H9 (cell line): ENCODE results near the gene RASL12. TPM values are rescaled to one million over a fixed set of nuclear protein-coding genes. Genes with fewer than 3 reads are reported as not detected.

Experiments used
- DNase-seq: peaks from one replicate; pipeline ENCODE4 v3.0.0-alpha.2; 2017
- H2AFZ ChIP-seq: one replicate; pipeline ENCODE4 v1.6.1; 2013; ENCODE audit warnings: mild to moderate bottlenecking, low read length, control low read depth, moderate library complexity
- H2AK5ac ChIP-seq: 2 replicates; pipeline ENCODE4 v1.6.1; 2013; ENCODE audit warnings: low read length, control low read depth, mixed read lengths; ENCODE audit not compliant: insufficient read length
- H2BK120ac ChIP-seq: one replicate; pipeline ENCODE4 v1.6.1; 2013; ENCODE audit warnings: low read depth, mild to moderate bottlenecking, low read length, control low read depth, inconsistent platforms; ENCODE audit not compliant: poor library complexity, severe bottlenecking
- H2BK12ac ChIP-seq: 2 replicates; pipeline ENCODE4 v1.6.1; 2013; ENCODE audit warnings: low read length, control low read depth, mixed read lengths, low read depth; ENCODE audit not compliant: insufficient read length
- H2BK15ac ChIP-seq: 2 replicates; pipeline ENCODE4 v1.6.1; 2013; ENCODE audit warnings: low read depth, low read length, control low read depth
- H2BK20ac ChIP-seq: one replicate; pipeline ENCODE4 v1.6.1; 2013; ENCODE audit warnings: low read depth, mild to moderate bottlenecking, low read length, control low read depth, inconsistent platforms; ENCODE audit not compliant: poor library complexity, severe bottlenecking
- H2BK5ac ChIP-seq: 2 replicates; pipeline ENCODE4 v1.6.1; 2013; ENCODE audit warnings: low read length, control low read depth, mixed read lengths; ENCODE audit not compliant: insufficient read length
- H3K14ac ChIP-seq: 2 replicates; pipeline ENCODE4 v1.6.1; 2013; ENCODE audit warnings: low read length, control low read depth; ENCODE audit not compliant: insufficient read depth
- H3K18ac ChIP-seq: 2 replicates; pipeline ENCODE4 v1.6.1; 2013; ENCODE audit warnings: low read depth, mild to moderate bottlenecking, mixed read lengths, low read length, control low read depth; ENCODE audit not compliant: insufficient read length
- H3K23ac ChIP-seq: 2 replicates; pipeline ENCODE4 v1.6.1; 2013; ENCODE audit warnings: low read length, control low read depth, mixed read lengths, low read depth; ENCODE audit not compliant: insufficient read length
- H3K23me2 ChIP-seq: 2 replicates; pipeline ENCODE4 v1.6.1; 2013; ENCODE audit warnings: low read depth, mild to moderate bottlenecking, mixed read lengths, low read length, control low read depth; ENCODE audit not compliant: insufficient read length, poor library complexity, severe bottlenecking
- H3K27ac ChIP-seq: 2 replicates; pipeline ENCODE4 v1.5.1; 2013; ENCODE audit warnings: low read length, control low read depth, mixed read lengths, low read depth; ENCODE audit not compliant: insufficient read length
- H3K27me3 ChIP-seq: 2 replicates; pipeline ENCODE4 v1.6.1; 2013; ENCODE audit warnings: low read length, control low read depth, inconsistent platforms; ENCODE audit not compliant: insufficient read depth
- H3K4ac ChIP-seq: 2 replicates; pipeline ENCODE4 v1.6.1; 2013; ENCODE audit warnings: low read depth, mild to moderate bottlenecking, control low read depth, inconsistent platforms, low read length, moderate library complexity
- H3K4me1 ChIP-seq: 2 replicates; pipeline ENCODE4 v1.6.1; 2013; ENCODE audit warnings: low read length, control low read depth, inconsistent platforms; ENCODE audit not compliant: insufficient read depth
- H3K4me2 ChIP-seq: 2 replicates; pipeline ENCODE4 v1.6.1; 2013; ENCODE audit warnings: low read length, control low read depth, mixed read lengths; ENCODE audit not compliant: insufficient read length, insufficient read depth
- H3K56ac ChIP-seq: 2 replicates; pipeline ENCODE4 v1.6.1; 2013; ENCODE audit warnings: low read depth, mild to moderate bottlenecking, mixed read lengths, low read length, control low read depth; ENCODE audit not compliant: insufficient read length
- H3K79me1 ChIP-seq: 2 replicates; pipeline ENCODE4 v1.6.1; 2013; ENCODE audit warnings: low read depth, mild to moderate bottlenecking, moderate library complexity, low read length, control low read depth, inconsistent platforms; ENCODE audit not compliant: insufficient read depth, poor library complexity, severe bottlenecking
- H3K79me2 ChIP-seq: 2 replicates; pipeline ENCODE4 v1.6.1; 2013; ENCODE audit warnings: low read length, control low read depth, inconsistent platforms; ENCODE audit not compliant: insufficient read depth
- H3K9ac ChIP-seq: 2 replicates; pipeline ENCODE4 v1.6.1; 2013; ENCODE audit warnings: low read length, control low read depth, mixed read lengths; ENCODE audit not compliant: insufficient read length; ENCODE audit errors: extremely low read depth
- H3K9me3 ChIP-seq: one replicate; pipeline ENCODE4 v1.6.1; 2013; ENCODE audit warnings: low read depth, low read length, inconsistent platforms; ENCODE audit not compliant: control insufficient read depth
- H3T11ph ChIP-seq: one replicate; pipeline ENCODE4 v1.6.1; 2013; ENCODE audit warnings: mild to moderate bottlenecking, low read length, control low read depth, inconsistent platforms
- H4K20me1 ChIP-seq: one replicate; pipeline ENCODE4 v1.6.1; 2013; ENCODE audit not compliant: control insufficient read depth, insufficient read length, insufficient read depth
- H4K5ac ChIP-seq: 2 replicates; pipeline ENCODE4 v1.6.1; 2013; ENCODE audit warnings: low read depth, mild to moderate bottlenecking, mixed read lengths, low read length, control low read depth; ENCODE audit not compliant: insufficient read length
- H4K8ac ChIP-seq: replicated peaks from 2 replicates; pipeline ENCODE4 v1.6.1; 2013; ENCODE audit warnings: low read length, control low read depth, mixed read lengths, low read depth; ENCODE audit not compliant: insufficient read length
- H4K91ac ChIP-seq: 2 replicates; pipeline ENCODE4 v1.6.1; 2013; ENCODE audit warnings: low read depth, mild to moderate bottlenecking, moderate library complexity, mixed read lengths, low read length, control low read depth; ENCODE audit not compliant: insufficient read length
- H3K27ac Mint-ChIP-seq, 3 experiments: 2 replicates in 2 of 3; 3 replicates in 1 of 3; pipeline ENCODE4 v1.8.0; 2020 to 2021; ENCODE audit warnings: mixed read lengths in 3 of 3, mild to moderate bottlenecking in 1 of 3, moderate library complexity in 1 of 3
- H3K27me3 Mint-ChIP-seq: 2 replicates; pipeline ENCODE4 v1.8.0; 2021; ENCODE audit warnings: low read depth, mild to moderate bottlenecking, moderate library complexity, mixed read lengths
- H3K36me3 Mint-ChIP-seq, 3 experiments: 2 replicates in 2 of 3; 3 replicates in 1 of 3; pipeline ENCODE4 v1.8.0; 2020 to 2021; ENCODE audit warnings: low read depth in 3 of 3, mixed read lengths in 3 of 3; ENCODE audit not compliant: insufficient read depth in 1 of 3
- H3K4me1 Mint-ChIP-seq, 2 experiments: 2 replicates each; pipeline ENCODE4 v1.8.0; 2020; ENCODE audit warnings: mixed read lengths in 2 of 2
- H3K4me3 Mint-ChIP-seq, 2 experiments: 2 replicates in 1 of 2; 3 replicates in 1 of 2; pipeline ENCODE4 v1.8.0; 2020 to 2021; ENCODE audit warnings: mild to moderate bottlenecking in 2 of 2, mixed read lengths in 2 of 2, moderate library complexity in 1 of 2
- H3K9me3 Mint-ChIP-seq, 2 experiments: 2 replicates in 1 of 2; 3 replicates in 1 of 2; pipeline ENCODE4 v1.8.0; 2020; ENCODE audit warnings: mild to moderate bottlenecking in 2 of 2, mixed read lengths in 2 of 2, moderate library complexity in 1 of 2
- CTCF ChIP-seq: fragments of 200-600 bp; sonication (generic); conservative IDR thresholded peaks from 3 replicates; pipeline ENCODE4 v1.8.0; 2021; ENCODE audit warnings: antibody characterized with exemption, mild to moderate bottlenecking
- WGBS: extraction: QIAGEN DNeasy Blood & Tissue Kit; methylation state at CpG from one replicate; pipeline ENCODE4 v1.1.7; 2013; ENCODE audit warnings: missing lambda C conversion rate, low lambda C conversion rate, mixed read lengths; ENCODE audit not compliant: insufficient read length; ENCODE audit errors: extremely low coverage; 5-methylcytosine and 5-hydroxymethylcytosine counted together
- total RNA-seq: library from RNA; stranded (reverse); gene quantifications from 2 replicates; pipeline ENCODE4 v1.2.1, GENCODE V29; 2021

Gene RASL12
- total RNA-seq, 1 experiment from 2014 or later, result 7.5 TPM

- Mint-ChIP-seq H3K9me3 (no peaks in the 10 kb centered on the region; a peak in 1 of 5 replicates), H3K4me3 (no peak overlapping the region), H3K27ac (no peak overlapping the region), H3K4me1 (peaks cover 59 to 71% of the 10 kb centered on the region in 2 experiments), H3K36me3 (no peaks in the 10 kb centered on the region), H3K27me3 (peaks cover 15% of the 10 kb centered on the region)
- peak; percentile 44; the same call in 2 of the 3 replicates for TF ChIP-seq CTCF
- no peak overlapping the region for H3K27ac ChIP-seq
- no peak overlapping the region for H2AK5ac ChIP-seq
- H4K91ac ChIP-seq, result no peak overlapping the region
- no peak overlapping the region for H2AFZ ChIP-seq
- no peak overlapping the region for H2BK12ac ChIP-seq
- no peak overlapping the region for H4K5ac ChIP-seq
- H3K9me3 ChIP-seq, result no peaks in the 10 kb centered on the region
- no peak overlapping the region for H3K56ac ChIP-seq
- H3K79me2 ChIP-seq, result no peaks in the 10 kb centered on the region
- no peak overlapping the region for H2BK20ac ChIP-seq
- no peak for DNase-seq
- H3K4ac ChIP-seq, result no peak overlapping the region
- H3T11ph ChIP-seq, result no peak overlapping the region
- peaks cover 16% of the 10 kb centered on the region; the same call in 1 of the 2 replicates for H3K4me1 ChIP-seq
- H3K14ac ChIP-seq, result no peak overlapping the region
- no peak overlapping the region for H2BK15ac ChIP-seq
- no peak overlapping the region for H4K8ac ChIP-seq
- H2BK5ac ChIP-seq, result no peak overlapping the region
- no peaks in the 10 kb centered on the region for H3K23me2 ChIP-seq
- no peaks in the 10 kb centered on the region for H4K20me1 ChIP-seq
- no peaks in the 10 kb centered on the region for H3K27me3 ChIP-seq
- no peak overlapping the region for H3K9ac ChIP-seq
- H3K79me1 ChIP-seq, result no peaks in the 10 kb centered on the region
- no peak overlapping the region for H2BK120ac ChIP-seq
- no peak overlapping the region for H3K4me2 ChIP-seq
- no CpG with 5 or more reads among the region's 6 CpGs for WGBS
- H3K23ac ChIP-seq, result no peak overlapping the region
- no peak overlapping the region for H3K18ac ChIP-seq
Observed at GRCh38 chr15:65086680-65087111, 18.9 kb upstream of the RASL12 start.
